OCI-LY7 (cell line): Measurements from ENCODE around the gene PTH1R.

Experiments
- CTCF ChIP-seq: fragments of 200-600 bp; sonication (generic); conservative IDR thresholded peaks from 2 replicates; pipeline ENCODE4 v1.5.1; 2014; ENCODE audit warnings: mild to moderate bottlenecking, antibody characterized with exemption, low read length, moderate library complexity, mixed read lengths
- EZH2phosphoT487 ChIP-seq: fragments of 200-600 bp; sonication (generic); IDR thresholded peaks from 2 replicates; pipeline ENCODE4 v1.6.1; 2018; ENCODE audit warnings: low read depth, borderline replicate concordance, mild to moderate bottlenecking, mixed run types, antibody characterized with exemption, low read length, moderate library complexity, mixed read lengths

- no peak for TF ChIP-seq CTCF
- no peak for TF ChIP-seq EZH2phosphoT487
These were observed 24.6 kb upstream of the PTH1R start for GRCh38 chr3:46852839-46853355.
